ENCODE results near the gene TARBP2. TPM values are rescaled to one million over a fixed set of nuclear protein-coding genes. Genes with fewer than 3 reads are reported as not detected.

The TARBP2 gene
- total RNA-seq, 1 donor from 2014 or later, result 45.3 TPM

- H3K4me3 Mint-ChIP-seq (ENCODE audit: unreplicated experiment), result no peak overlapping the region
- no peak overlapping the region for H3K27ac Mint-ChIP-seq (ENCODE audit: unreplicated experiment)
- DNase-seq (ENCODE audit: low spot score), result no peak
- peaks cover 1% of the 10 kb centered on the region for H3K27me3 Mint-ChIP-seq (ENCODE audit: unreplicated experiment)
- H3K4me1 Mint-ChIP-seq (ENCODE audit: unreplicated experiment), result no peaks in the 10 kb centered on the region
- no peaks in the 10 kb centered on the region for H3K9me3 Mint-ChIP-seq (ENCODE audit: unreplicated experiment)
- H3K36me3 Mint-ChIP-seq (ENCODE audit: low read depth, unreplicated experiment), result peaks cover 42% of the 10 kb centered on the region
- TF ChIP-seq CTCF (IDR thresholded peaks at IDR 0.05; ENCODE audit: unreplicated experiment), result no peak
Observed at GRCh38 chr12:53530061-53530460, 29.0 kb downstream of the TARBP2 start.

DNA sequence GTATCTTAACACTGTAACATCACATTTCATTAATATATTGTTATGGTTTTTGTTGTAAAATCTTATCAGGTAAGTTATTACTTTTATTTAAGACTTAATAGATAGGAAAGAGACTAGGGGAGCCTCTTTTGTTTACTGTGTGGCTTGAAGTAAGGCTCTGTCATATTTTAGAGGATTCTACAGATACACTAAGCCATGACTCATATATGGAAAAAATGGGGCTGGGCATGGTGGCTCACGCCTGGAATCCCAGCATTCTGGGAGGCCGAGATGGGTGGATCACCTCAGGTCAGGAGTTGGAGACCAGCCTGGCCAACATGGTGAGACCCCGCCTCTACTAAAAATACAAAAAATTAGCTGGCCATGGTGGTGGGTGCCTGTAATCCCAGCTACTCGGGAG is 29.8 kb downstream of the TARBP2 start:
- no peaks in the 10 kb centered on the region for H3K4me1 Mint-ChIP-seq (ENCODE audit: unreplicated experiment)
- peaks cover 1% of the 10 kb centered on the region for H3K27me3 Mint-ChIP-seq (ENCODE audit: unreplicated experiment)
- H3K9me3 Mint-ChIP-seq (ENCODE audit: unreplicated experiment), result no peaks in the 10 kb centered on the region
- DNase-seq (ENCODE audit: low spot score), result no peak
- H3K36me3 Mint-ChIP-seq (ENCODE audit: low read depth, unreplicated experiment), result peaks cover 43% of the 10 kb centered on the region
- no peak for TF ChIP-seq CTCF (IDR thresholded peaks at IDR 0.05; ENCODE audit: unreplicated experiment)
- H3K27ac Mint-ChIP-seq (ENCODE audit: unreplicated experiment), result no peak overlapping the region
- no peak overlapping the region for H3K4me3 Mint-ChIP-seq (ENCODE audit: unreplicated experiment)

- Mint-ChIP-seq H3K36me3 (ENCODE audit: low read depth, unreplicated experiment) (peaks cover 39% of the 10 kb centered on the region), H3K4me3 (ENCODE audit: unreplicated experiment) (no peak overlapping the region)
Observed at GRCh38 chr12:53532021-53532420, 30.9 kb downstream of the TARBP2 start.

DNA sequence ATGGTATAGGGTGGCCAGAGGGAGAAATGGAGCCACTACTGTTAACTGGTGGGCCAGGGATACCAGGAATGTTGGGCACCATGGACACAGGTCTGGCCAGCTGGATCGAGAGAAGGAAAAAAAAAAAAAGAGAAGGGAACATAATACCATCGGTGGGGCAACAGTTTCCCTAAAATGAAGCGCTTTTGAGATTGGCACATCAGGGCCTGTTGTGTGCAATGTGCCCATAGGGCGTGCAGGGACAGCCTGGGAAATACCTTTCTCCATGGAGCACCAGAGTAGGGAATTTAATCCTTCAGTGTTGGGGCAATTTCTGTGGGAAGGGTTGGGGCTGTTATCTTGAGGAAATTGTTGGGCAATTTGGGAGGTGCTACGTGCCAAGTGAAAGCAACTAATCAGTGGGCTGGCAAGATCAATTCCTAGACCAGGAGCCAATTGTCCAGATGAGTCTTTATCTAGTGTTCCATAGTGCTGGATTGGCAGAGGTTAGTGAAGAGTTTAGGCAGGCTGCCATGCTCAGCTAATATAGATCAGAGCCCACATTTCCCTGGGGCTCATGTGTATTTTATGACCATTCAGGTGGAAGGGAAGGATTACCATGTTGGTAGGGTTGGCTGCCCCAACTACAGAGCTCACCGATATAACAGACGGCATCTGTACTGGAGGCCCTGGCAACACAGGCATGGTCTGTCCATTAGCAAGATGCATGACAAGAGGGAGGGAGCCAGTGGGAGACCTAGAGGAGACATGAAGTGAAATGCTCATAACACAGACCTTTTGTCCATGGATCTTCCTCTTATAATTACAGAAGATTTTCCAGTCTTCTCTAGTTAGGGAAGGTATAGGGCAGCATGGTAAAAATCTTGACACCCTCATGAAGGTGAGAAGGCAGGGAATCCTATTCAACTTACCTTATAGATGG is 31.7 kb downstream of the TARBP2 start:
- H3K27ac Mint-ChIP-seq (ENCODE audit: unreplicated experiment), result no peak overlapping the region
- H3K9me3 Mint-ChIP-seq (ENCODE audit: unreplicated experiment), result no peaks in the 10 kb centered on the region
- no peak for DNase-seq (ENCODE audit: low spot score)
- peak overlapping the region; percentile 27 for H3K4me3 Mint-ChIP-seq (ENCODE audit: unreplicated experiment)
- H3K4me1 Mint-ChIP-seq (ENCODE audit: unreplicated experiment), result no peaks in the 10 kb centered on the region
- no peak for TF ChIP-seq CTCF (IDR thresholded peaks at IDR 0.05; ENCODE audit: unreplicated experiment)
- peaks cover 1% of the 10 kb centered on the region for H3K27me3 Mint-ChIP-seq (ENCODE audit: unreplicated experiment)
- H3K36me3 Mint-ChIP-seq (ENCODE audit: low read depth, unreplicated experiment), result peaks cover 39% of the 10 kb centered on the region

More at GRCh38 chr12:53532021-53532420, 30.9 kb downstream of the TARBP2 start:
- no peak for DNase-seq (ENCODE audit: low spot score)
- no peak for TF ChIP-seq CTCF (IDR thresholded peaks at IDR 0.05; ENCODE audit: unreplicated experiment)
- Mint-ChIP-seq H3K4me1 (ENCODE audit: unreplicated experiment) (no peaks in the 10 kb centered on the region), H3K27ac (ENCODE audit: unreplicated experiment) (no peak overlapping the region), H3K9me3 (ENCODE audit: unreplicated experiment) (no peaks in the 10 kb centered on the region), H3K27me3 (ENCODE audit: unreplicated experiment) (peaks cover 1% of the 10 kb centered on the region)

- H3K27me3 Mint-ChIP-seq (ENCODE audit: unreplicated experiment), result peaks cover 1% of the 10 kb centered on the region
- DNase-seq (ENCODE audit: low spot score), result no peak
- no peaks in the 10 kb centered on the region for H3K4me1 Mint-ChIP-seq (ENCODE audit: unreplicated experiment)
- H3K36me3 Mint-ChIP-seq (ENCODE audit: low read depth, unreplicated experiment), result peaks cover 39% of the 10 kb centered on the region
- H3K9me3 Mint-ChIP-seq (ENCODE audit: unreplicated experiment), result no peaks in the 10 kb centered on the region
- H3K4me3 Mint-ChIP-seq (ENCODE audit: unreplicated experiment), result no peak overlapping the region
- H3K27ac Mint-ChIP-seq (ENCODE audit: unreplicated experiment), result no peak overlapping the region
- no peak for TF ChIP-seq CTCF (IDR thresholded peaks at IDR 0.05; ENCODE audit: unreplicated experiment)
Observed at GRCh38 chr12:53533471-53533870, 32.4 kb downstream of the TARBP2 start.

Data from endothelial cell (in vitro differentiated cells).